ENCODE results near the gene EFNA2.

Gene EFNA2

GRCh38 chr19:1252221-1252820, 33.4 kb upstream of the EFNA2 start:
- peak; percentile 25 for ATAC-seq
- no peak for TF ChIP-seq ZNF8 (CRISPR knock-in tag; IDR thresholded peaks at IDR 0.05)
- TF ChIP-seq CREB5 (CRISPR knock-in tag; IDR thresholded peaks at IDR 0.05; ENCODE audit: low read depth): no peak
- TF ChIP-seq SNAI2 (CRISPR knock-in tag; IDR thresholded peaks at IDR 0.05): no peak
- no peak for TF ChIP-seq ISL1 (CRISPR knock-in tag; IDR thresholded peaks at IDR 0.05)

GRCh38 chr19:1252821-1253513, 32.7 kb upstream of the EFNA2 start:
- ATAC-seq: peak; percentile 63
- TF ChIP-seq GLIS3 (CRISPR knock-in tag; IDR thresholded peaks at IDR 0.05): 0 out of 2 replicates have a peak, but pooled peaks have one; percentile 21
- peak; percentile 84; the same call in 1 of the 2 replicates for TF ChIP-seq PATZ1 (CRISPR knock-in tag; IDR thresholded peaks at IDR 0.05; ENCODE audit: borderline replicate concordance)
- no peak for TF ChIP-seq POU6F1 (CRISPR knock-in tag; IDR thresholded peaks at IDR 0.05; ENCODE audit: borderline replicate concordance, low read depth)

- 0 out of 2 replicates have a peak, but pooled peaks have one; percentile 24 for TF ChIP-seq ZFP3 (CRISPR knock-in tag; IDR thresholded peaks at IDR 0.05)
- TF ChIP-seq CSRNP3 (CRISPR knock-in tag; IDR thresholded peaks at IDR 0.05): no peak
- ATAC-seq: no peak; the same call in 1 of the 3 replicates
Observed at GRCh38 chr19:1253514-1254080, 32.1 kb upstream of the EFNA2 start.

- ATAC-seq: no peak
- TF ChIP-seq TCF4 (CRISPR knock-in tag; IDR thresholded peaks at IDR 0.05; ENCODE audit: borderline replicate concordance): no peak
- TF ChIP-seq ZNF565 (CRISPR knock-in tag; conservative IDR thresholded peaks at IDR 0.05; ENCODE audit: low read depth): no peak
- TF ChIP-seq ARNTL (CRISPR knock-in tag; IDR thresholded peaks at IDR 0.05; ENCODE audit: borderline replicate concordance, low read depth): no peak
- no peak for TF ChIP-seq ZFP30 (CRISPR knock-in tag; IDR thresholded peaks at IDR 0.05)
- TF ChIP-seq OSR1 (CRISPR knock-in tag; IDR thresholded peaks at IDR 0.05): no peak
- no peak for TF ChIP-seq CSRNP3 (CRISPR knock-in tag; IDR thresholded peaks at IDR 0.05)
- no peak for TF ChIP-seq SNAI2 (CRISPR knock-in tag; IDR thresholded peaks at IDR 0.05)
- no peak for TF ChIP-seq ISL1 (CRISPR knock-in tag; IDR thresholded peaks at IDR 0.05)
- TF ChIP-seq ZNF8 (CRISPR knock-in tag; IDR thresholded peaks at IDR 0.05): no peak
- TF ChIP-seq ZC3H10 (CRISPR knock-in tag; IDR thresholded peaks at IDR 0.05): no peak
- no peak for TF ChIP-seq CSDC2 (CRISPR knock-in tag; IDR thresholded peaks at IDR 0.05)
- no peak for TF ChIP-seq GLIS3 (CRISPR knock-in tag; IDR thresholded peaks at IDR 0.05)
- no peak for TF ChIP-seq RARB (CRISPR knock-in tag; IDR thresholded peaks at IDR 0.05)
- TF ChIP-seq TOX (CRISPR knock-in tag; IDR thresholded peaks at IDR 0.05; ENCODE audit: borderline replicate concordance): no peak
- no peak for TF ChIP-seq ESRRG (CRISPR knock-in tag; IDR thresholded peaks at IDR 0.05)
- TF ChIP-seq POU6F1 (CRISPR knock-in tag; IDR thresholded peaks at IDR 0.05; ENCODE audit: borderline replicate concordance, low read depth): no peak
- TF ChIP-seq PATZ1 (CRISPR knock-in tag; IDR thresholded peaks at IDR 0.05; ENCODE audit: borderline replicate concordance): no peak
- no peak for TF ChIP-seq ZFP3 (CRISPR knock-in tag; IDR thresholded peaks at IDR 0.05)
- no peak for TF ChIP-seq PPARA (CRISPR knock-in tag; IDR thresholded peaks at IDR 0.05; ENCODE audit: borderline replicate concordance)
Observed at GRCh38 chr19:1254081-1254527, 31.6 kb upstream of the EFNA2 start.
